HG02759 (cell line): ENCODE data around the gene SLC30A2.
"Not testable (repeated sequence)": the region's sequence is repeated elsewhere in the genome, so short reads cannot be mapped to it uniquely, and the experiment has no call there.

Source experiments
- ATAC-seq: cut with Tn5 transposase; IDR thresholded peaks from one replicate; pipeline ENCODE4 v1.9.1; 2021; ENCODE audit warnings: mild to moderate bottlenecking, moderate library complexity; ENCODE audit not compliant: unreplicated experiment

The SLC30A2 gene, protein sequence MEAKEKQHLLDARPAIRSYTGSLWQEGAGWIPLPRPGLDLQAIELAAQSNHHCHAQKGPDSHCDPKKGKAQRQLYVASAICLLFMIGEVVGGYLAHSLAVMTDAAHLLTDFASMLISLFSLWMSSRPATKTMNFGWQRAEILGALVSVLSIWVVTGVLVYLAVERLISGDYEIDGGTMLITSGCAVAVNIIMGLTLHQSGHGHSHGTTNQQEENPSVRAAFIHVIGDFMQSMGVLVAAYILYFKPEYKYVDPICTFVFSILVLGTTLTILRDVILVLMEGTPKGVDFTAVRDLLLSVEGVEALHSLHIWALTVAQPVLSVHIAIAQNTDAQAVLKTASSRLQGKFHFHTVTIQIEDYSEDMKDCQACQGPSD

DNA sequence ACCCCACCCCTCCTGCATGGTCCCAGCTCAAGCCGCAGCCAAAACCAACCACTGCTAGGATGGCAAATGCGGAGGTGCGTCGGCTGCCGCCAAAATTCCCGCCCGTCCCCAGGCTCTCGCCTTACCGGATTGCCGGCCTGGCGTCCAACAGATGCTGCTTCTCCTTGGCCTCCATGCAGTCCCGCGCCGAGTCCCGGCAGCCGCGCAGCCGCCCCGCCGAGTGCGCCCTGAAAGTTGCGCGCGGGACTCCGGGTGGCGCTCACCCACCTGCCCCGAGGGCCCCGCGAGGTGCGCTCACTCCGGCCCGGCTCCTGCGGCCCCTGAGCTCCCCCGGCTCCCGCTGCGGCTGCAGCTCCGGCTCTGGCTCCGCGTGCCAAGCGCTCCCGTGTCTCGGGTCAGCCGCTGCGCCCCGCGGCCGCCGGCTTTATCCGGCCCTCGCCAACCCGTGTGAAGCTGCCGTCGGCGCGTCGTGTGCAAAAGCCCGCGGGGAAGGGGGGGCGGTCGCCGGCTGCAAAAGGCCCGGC lies at the start of gene SLC30A2:
Gene SLC30A2, minus strand, starts transcription at position 397 of the 524 bp plus-strand sequence. Its CDS starts 222 bp downstream, at position 175.
- no peak for ATAC-seq

DNA sequence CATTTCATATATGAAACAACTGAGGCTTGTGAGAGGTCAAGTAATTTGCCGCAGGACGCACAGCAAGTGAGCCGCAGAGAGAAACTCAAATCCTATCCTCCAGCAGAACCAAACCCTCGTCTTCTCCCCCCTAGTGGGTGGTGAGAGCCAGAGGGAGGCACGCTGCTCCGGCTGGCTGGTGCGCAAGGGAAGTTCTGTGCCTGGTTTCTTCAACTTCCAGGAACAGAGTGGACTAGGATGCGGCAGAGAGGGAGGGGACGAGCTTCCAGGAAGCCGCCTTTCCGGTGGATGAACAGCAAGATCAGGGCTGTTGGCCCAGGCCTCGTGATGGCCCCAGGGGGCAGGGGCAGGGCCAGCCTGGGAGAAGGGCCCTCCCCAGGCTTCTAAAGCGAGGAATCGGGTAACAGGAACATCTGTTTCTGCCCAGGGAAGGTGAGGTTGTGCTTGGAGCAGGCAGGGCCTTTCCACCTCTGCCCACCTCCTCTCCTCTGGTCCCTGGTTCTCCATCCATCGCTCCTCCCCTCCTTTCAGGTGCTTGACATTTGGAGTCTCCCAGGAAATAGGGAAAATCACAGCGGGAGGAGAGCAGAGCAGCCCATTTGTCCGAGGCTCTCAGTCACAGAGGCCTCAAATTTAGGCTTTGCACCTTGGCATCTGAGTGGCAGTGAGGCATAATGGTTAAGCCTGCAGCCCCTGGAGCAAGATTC lies 48.9 kb upstream of the SLC30A2 start:
- no peak for ATAC-seq

DNA sequence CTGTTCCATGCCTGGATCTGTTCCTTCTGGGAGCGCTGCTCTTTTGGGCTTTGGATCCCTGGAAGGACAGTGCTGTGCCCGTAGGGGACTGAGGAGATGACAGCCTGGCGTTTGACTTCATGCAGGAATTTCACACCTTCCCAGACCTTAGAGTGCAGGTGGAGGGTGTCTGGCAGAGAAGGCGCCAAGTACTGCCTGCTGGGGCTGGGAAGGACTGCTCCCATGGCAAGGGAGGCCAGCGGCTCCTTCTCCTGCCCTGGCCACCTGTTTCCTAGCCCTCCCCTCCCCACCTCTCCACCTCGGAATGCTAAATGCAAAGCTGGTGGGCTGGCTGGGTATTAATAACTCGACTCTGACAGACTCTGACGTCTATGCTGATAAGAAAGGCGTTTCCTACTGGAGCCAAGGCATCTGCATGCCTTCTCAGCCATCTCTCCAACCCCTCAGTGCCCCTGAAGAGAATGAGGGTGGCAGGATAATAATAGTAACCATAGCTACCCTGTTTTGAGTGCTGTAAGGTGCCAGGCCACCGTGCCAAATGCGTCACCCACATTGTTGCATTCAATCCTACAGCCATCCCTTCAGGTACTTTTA lies 48.3 kb upstream of the SLC30A2 start:
- ATAC-seq, result no peak

DNA sequence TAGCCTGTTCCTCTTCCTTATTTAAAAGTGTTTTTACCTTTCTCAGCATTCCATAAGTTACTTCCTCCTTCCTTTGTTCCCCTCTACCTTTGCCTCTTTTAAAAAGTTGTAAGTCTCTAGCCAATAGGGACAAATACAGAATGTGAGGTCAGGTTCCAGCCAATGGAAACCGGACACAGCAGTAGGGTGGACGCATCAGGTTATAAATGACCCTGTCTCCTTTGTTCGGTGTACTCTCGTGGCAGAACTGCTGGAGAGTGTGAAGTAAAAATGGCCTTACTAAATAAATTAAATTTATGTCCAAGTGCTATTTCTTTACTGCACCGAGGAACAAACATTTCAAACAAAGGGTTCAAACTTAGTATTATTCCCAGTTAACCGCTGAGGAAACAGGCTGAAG lies 47.7 kb upstream of the SLC30A2 start:
- ATAC-seq, result not testable (repeated sequence)

DNA sequence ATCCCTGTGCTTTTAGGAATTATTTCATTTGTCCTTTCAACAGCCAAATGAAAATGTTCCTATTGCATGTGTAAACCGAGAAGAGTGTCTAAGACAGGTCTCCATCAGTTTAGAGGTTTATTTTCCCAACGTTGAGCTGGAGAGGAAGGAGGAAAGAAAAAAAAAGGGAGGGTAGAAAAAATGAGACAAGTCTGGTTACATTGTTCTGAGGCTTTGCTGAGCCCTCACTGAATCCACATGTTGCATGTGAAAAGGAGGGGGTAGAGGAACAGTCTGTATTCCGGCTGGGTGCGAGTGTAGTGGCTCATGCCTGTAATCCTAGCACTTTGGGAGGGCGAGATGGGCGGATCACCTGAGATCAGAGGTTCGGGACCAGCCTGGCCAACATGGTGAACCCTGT lies 46.5 kb upstream of the SLC30A2 start:
- ATAC-seq, result no peak

DNA sequence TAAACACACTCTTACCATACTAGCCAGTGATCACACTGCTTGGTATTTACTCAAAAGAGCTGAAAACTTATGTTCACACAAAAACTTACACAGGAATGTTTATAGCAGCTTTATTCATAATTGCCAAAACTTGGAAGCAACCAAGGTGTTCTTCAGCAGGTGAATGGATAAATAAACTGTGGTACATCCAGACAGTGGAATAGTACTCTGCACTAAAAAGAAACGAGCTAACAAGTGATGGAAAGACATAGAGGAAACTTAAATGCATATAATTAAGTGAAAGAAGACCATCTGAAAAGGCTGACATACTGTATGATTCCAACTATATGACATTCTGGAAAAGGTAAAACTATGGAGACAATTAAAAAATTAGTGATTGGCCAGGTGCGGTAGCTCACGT lies 45.0 kb upstream of the SLC30A2 start:
- ATAC-seq, result no peak

DNA sequence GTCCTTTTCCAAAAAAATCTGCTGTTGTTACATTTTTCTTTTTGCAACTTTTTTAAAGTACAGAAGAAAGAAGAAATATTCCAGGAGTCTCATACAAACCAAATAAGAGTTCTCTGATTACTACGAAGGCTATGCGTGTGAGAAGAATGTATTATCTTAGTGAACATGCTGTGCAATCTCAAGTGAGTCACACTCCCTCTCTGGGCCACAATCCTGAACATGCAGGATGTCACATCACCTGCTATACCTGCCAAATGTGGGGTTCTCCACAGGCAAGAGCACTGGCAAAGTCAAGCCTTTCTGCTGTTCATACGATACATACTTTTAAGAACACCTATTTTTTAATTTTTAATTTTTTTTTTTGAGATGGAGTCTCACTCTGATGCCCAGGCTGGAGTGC lies 43.2 kb upstream of the SLC30A2 start:
- ATAC-seq, result no peak

DNA sequence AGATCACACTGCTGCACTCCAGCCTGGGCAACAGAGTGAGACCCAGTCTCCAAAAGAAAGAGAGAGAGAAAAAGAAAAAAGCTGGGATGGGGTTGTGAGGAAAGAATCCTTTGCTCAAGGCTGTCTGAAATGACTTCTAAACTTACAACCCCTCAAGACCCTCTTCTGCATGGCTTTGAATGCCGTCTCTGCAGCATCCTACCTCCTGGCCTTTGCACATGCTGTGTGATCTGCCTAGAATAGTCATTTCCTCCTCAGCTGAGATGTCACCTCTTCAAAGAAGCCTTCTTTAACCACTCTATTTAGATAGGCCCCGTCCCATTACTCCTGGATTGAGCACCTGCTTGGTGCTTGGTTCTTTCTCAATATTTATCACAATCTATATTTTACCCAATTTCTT lies 38.9 kb upstream of the SLC30A2 start:
- ATAC-seq, result no peak

DNA sequence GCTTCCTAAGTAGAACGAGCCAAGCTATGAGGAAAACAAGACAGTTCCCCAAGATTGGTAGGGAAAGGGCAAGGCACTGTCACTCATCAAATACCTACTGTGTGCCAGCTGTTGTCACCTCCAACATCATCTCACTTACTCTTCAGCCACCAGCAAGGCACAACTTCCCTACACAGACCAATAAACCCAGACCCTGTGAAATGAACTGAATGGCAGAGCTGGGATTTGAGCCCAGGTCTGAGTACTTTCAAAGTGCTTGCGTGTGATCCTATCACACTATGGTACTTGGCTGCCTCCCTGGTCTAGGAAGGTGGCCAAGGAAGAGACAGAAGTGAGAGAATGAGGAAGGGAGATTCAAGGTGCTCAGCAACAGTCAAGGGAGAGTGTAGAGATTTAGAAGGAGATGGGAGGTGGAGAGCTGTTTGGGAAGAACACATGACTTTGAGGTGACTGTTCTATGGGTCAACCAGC lies 38.2 kb upstream of the SLC30A2 start:
- no peak for ATAC-seq

DNA sequence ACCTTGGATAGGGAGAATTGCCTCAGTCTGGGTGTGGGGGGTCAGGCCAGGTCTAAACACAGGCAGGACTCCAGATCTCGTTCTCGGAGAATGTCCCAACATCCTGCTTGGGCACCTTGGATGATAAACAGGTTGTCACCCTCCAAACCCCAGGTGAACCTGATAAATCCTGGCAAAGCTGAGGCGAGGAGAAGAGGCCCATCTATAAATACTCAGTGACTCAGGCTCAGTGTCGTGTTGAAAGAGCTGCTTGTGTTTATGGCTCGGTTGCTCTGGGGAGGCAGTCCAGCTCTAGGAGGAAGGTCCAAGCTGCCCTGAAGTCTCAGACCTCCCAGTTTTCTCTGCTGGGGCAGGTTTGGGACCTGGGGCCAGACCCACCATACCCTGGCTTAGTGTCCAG lies 37.3 kb upstream of the SLC30A2 start:
- no peak for ATAC-seq

DNA sequence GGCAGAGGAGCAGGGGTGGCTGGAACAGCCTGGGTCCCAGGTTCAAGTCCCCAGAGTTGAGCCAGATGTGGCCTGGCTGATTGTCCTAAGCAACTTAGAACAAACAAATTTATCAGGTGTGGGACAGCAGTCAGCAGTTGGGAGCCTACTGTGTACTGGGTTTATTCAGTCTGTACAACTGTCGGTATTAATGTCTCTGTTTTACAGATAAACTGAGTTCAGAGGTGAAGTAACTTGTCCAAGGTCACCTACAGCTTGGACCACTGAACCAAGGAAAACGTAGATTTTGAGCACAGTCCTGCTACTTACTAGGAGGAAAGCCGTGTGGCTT lies 36.1 kb upstream of the SLC30A2 start:
- no peak for ATAC-seq

DNA sequence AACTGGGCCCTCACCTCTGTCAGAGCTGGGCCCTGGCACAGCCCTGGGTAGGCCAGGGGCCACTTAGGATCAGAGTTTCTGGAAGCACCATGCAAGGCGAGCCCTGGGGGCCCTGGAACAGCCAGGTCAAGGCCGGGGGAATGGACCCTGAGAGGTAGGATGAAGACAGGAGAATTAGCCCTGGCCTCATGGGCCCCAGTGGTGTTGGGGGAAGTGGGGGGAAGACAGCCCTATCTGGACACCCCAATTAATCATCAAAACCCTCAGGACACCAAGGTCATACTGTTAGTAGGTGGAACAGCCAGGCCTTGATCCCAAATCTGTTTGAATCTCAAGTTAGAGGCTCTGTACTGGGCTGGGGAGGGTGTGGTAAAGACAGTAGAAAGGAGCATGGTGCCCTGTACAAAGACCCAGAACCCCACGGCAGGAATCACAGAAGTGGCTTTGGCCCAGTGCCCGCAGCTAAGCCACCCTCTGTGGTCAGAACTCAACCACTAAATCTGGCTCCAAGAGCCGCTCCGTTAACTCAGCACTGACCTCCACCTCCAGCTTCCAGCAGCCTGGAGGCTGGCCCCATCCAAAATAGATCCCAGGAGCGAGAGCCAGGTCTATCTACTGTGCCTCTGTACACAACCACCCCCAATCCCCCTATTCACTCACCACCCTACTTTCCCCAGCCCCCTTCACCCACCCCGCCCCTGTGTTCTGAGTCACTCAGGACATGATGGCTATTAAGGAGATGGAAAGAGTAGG lies 35.5 kb upstream of the SLC30A2 start:
- ATAC-seq, result no peak

DNA sequence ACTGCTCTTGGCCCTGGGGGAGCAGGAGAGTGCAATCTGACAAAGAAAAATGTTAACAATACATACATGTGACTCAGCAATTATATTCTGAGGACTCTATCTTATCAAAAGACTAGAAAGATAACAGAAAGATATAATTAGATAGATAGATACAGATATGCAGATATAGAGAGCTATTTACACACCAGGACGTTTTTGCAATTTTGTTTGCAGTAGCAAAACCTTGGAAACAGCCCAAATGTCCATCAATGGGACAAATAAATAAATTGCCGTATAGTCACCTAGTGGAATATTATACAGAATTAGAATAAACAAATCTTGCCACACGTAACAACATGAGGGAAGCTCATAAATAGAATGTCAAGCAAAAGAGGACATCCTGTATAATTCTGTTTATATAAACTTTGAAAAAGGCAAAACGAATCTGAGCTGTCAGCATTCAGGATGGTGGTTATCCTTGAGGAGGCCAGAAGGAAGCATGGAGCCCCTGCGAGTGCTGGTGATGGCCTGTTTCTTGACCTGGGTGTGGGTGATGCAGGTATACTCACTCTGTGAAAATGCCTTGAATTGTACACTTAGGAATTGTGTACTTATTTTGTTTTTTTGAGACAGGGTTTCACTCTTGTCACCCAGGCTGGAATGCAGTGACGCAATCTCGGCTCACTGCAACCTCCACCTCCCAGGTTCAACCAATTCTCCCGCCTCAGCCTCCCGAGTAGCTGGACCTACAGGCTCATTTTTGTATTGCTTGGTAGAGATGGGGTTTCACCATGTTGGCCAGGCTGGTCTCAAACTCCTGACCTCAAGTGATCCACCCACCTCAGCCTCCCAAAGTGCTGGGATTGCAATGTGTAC lies 34.3 kb upstream of the SLC30A2 start:
- ATAC-seq, result no peak

DNA sequence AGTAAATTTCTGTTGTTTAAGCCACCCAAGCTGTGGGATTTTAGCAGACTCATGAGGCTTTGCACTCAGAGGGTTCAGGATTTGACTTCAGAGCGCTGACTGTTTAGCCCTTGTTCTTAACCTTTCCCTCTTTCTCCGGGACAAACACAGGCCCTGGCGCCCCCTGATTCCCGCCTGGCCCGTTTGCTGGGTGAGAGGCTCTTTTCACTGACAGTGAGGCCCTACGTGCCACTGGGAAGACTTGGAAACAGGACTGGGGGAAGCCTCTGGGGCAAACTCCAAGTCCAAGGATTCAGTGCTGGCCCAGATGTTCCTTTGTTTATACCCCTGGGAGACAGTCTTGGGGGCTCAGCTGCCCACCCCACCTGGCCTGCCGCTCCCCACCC lies 33.3 kb upstream of the SLC30A2 start:
- no peak for ATAC-seq

DNA sequence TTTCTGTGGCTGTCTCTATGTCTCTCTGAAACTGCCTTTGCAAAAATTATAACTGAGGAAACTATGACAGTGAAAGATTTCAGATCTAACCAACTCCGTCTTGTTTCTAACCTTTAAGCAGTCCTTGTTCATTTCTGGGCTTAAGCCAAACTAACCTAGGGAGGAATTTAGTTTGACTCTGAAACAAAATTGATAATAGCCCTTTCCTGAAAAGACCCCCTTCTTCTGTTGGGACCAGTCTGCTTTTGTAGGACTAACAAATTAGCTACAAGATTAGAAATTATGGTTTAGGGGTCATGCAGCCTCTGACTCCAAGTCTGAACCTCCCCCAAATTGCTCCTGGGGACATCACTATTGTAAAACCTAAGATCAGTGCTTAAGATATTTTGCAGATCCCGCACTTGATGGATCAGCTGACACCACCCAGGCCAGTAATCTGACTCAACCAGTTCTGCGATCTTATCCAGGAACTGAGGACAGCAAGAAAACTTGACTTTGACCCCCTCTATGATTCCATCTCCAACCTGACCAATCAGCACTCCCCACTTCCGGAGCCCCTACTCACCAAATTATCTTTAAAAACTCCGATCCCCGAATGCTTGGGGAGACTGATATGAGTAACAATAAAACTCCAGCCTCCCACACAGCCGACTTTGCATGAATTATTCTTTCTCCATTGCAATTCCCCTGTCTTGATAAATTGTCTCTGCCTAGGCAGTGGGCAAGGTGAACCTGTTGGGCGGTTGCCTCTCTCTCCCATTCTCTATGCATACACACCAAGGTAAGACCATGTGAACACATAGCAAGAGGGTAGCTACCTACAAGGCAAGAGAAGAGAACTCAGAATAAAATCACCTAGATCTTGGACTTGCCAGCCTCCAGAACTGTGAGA lies 32.6 kb upstream of the SLC30A2 start:
- no peak for ATAC-seq

DNA sequence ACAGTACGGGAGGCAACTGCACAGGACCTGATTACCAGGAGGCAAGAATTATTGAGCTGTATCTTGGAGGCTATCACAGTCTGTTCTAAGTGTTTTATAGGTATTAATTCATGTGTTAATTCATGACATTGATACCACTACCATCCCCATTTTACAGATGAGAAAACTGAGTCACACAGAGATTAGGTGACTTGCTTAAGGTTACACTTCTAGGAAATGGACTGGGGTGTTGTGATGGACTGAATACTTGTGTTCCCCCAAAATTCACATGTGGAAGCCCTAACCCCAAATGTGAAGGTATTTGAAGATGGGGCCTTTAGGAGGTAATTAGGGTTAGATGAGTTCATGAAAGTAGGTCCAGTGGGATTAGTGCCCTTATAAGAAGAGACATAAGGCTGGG lies 31.6 kb upstream of the SLC30A2 start:
- no peak for ATAC-seq

DNA sequence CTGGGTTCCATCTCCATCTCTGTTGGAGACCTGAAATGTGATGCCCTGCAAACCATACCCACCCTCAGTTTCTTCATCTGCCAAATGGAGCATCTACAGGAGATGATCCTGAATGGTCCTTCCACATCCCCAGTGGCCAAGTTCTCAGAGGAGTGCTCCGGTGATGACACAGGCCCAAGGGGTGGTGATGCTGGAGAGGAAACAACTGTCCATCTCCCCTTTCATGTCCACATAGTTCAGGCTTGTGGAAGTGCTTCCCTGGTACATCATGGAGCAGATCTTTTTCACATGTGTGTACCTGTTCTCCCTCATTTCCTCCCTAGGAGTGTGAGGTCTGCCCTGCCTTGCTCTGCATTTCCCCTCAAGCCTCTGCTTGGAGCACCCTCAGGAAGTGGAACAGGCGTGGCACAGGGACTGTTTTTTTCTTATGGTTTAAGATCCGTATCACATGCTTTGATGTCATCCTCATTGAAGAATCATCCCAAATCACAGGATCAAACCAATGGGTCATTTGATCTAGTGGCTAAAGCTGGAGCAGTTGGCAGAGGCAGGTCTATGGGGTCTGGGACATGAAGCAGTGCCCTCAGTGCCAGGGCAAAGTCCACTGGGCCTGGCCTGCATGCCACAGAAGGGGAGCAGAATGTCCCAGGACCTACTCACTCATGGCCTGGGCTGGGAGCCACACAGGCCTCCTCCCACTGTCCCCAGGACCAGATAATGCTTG lies 29.7 kb upstream of the SLC30A2 start:
- no peak for ATAC-seq

DNA sequence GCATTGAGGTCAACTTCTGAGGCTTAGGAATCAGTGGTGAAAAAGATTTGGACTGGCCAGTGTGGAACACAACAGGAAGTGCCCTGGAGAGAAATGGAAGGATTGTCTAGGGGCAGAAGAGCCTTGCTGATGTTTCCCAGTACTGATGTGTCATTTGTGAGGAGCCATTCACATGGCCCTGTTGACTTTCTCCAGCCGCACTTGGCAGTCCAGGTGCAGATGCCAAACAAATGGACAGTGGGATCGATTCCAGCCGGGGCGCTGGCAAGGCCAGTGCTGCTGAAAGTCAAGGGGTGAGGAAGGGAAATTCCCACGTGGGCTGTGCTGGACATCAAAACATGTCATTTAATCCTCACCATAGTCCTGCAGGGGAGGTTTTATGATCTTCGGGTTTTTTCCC lies 26.4 kb upstream of the SLC30A2 start:
- no peak for ATAC-seq

DNA sequence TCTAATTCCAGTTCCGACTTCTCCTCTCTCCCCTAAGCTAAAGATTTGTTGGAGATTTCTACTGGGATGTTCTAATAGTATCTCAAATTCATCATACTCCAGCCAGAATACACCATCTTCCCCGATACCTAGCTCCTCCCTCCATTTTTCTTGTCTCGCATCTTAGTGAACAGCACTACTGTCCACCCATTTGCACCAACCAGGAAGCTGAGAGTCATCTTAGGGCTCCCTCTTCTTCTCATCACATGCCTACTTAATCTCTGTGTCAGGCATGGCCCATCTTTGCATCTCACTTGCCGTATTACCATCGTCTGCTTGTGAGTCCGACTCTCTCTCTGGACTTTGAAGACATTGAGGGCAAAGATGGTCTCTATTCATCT lies 25.0 kb upstream of the SLC30A2 start:
- no peak for ATAC-seq
